ENCODE measurements around the gene KCNK17. TPM values are rescaled to one million over a fixed set of nuclear protein-coding genes. Genes with fewer than 3 reads are reported as not detected.

KCNK17 gene
- total and polyA plus RNA-seq, 2 donors (not counting 3 experiments of a cell fraction or from before 2014, with no cell fraction given): not detected

GRCh38 chr6:39276379-39276995 is 37.7 kb downstream of the KCNK17 start:
- intact Hi-C loops (cut with micrococcal nuclease): no loop called here
- H3K27ac ChIP-seq (ENCODE audit: insufficient read depth, low read depth, low read length): no peak overlapping the region
- H3K27me3 ChIP-seq (ENCODE audit: control insufficient read depth in 2 of 2, insufficient read depth in 2 of 2, low read length in 2 of 2): no peaks in the 10 kb centered on the region
- dilution Hi-C loops (cut with MboI; ENCODE audit: extremely low pct_ligation_motif_present, low sequenced_read_pairs): no loop called here
- FAIRE-seq: no peak
- no peak for DNase-seq (ENCODE audit: low read depth, low spot score)
- TF ChIP-seq FOS (IDR thresholded peaks at IDR 0.05; ENCODE audit: borderline replicate concordance, insufficient read depth, low read length): no peak
- no peak for TF ChIP-seq MAX (IDR thresholded peaks at IDR 0.05; ENCODE audit: insufficient read depth, insufficient read length)
- no peak for TF ChIP-seq POLR2AphosphoS5 (IDR thresholded peaks at IDR 0.05; ENCODE audit: insufficient read depth, low read depth, low read length)
- TF ChIP-seq POLR2A (IDR thresholded peaks at IDR 0.05; ENCODE audit: low read depth, low read length): no peak
- no peak for TF ChIP-seq EZH2 (IDR thresholded peaks at IDR 0.05; ENCODE audit: borderline replicate concordance, low read depth, low read length, severe bottlenecking)
- no peak for TF ChIP-seq MYC (IDR thresholded peaks at IDR 0.05; ENCODE audit: low read depth, low read length)
- TF ChIP-seq JUN (IDR thresholded peaks at IDR 0.05; ENCODE audit: borderline replicate concordance, insufficient read depth, insufficient read length, low read depth): no peak
- TF ChIP-seq CTCF (IDR thresholded peaks at IDR 0.05; ENCODE audit: extremely low read depth in 1 of 2, insufficient read depth in 1 of 2, low read depth in 1 of 2, low read length in 2 of 2): no peak
- no peak for TF ChIP-seq GATA2 (IDR thresholded peaks at IDR 0.05; ENCODE audit: insufficient read depth, insufficient read length, low read depth, low read length)
- CTCF ChIA-PET: no interaction called here
- H4K20me1 ChIP-seq (replicated peaks; ENCODE audit: control insufficient read depth, extremely low read depth, insufficient read depth, low read length): no peaks in the 10 kb centered on the region
- H3K79me2 ChIP-seq (ENCODE audit: control insufficient read depth, insufficient read depth, low read length): no peaks in the 10 kb centered on the region
- no peaks in the 10 kb centered on the region for H3K9me1 ChIP-seq (replicated peaks; ENCODE audit: control insufficient read depth, extremely low read depth, insufficient read depth, low read length)
- BruUV-seq (replicated peaks): no TSS peak
- no peaks in the 10 kb centered on the region for H3K9me3 ChIP-seq (replicated peaks; ENCODE audit: control insufficient read depth, insufficient read depth, low read length)
- H3K9ac ChIP-seq (replicated peaks; ENCODE audit: extremely low read depth, insufficient read depth, low read length): no peak overlapping the region
- no peaks in the 10 kb centered on the region for H3K4me1 ChIP-seq (ENCODE audit: control insufficient read depth, extremely low read depth, insufficient read depth, low read length)
- POLR2A ChIA-PET: no interaction called here
- H3K4me3 ChIP-seq (replicated peaks in 1 of 3; ENCODE audit: insufficient read depth in 1 of 3, low read depth in 1 of 3, low read length in 3 of 3): no peak overlapping the region
- H3K36me3 ChIP-seq (ENCODE audit: control insufficient read depth in 2 of 2, extremely low read depth in 1 of 2, insufficient read depth in 2 of 2, low read length in 2 of 2): no peaks in the 10 kb centered on the region
- no peak overlapping the region for H3K4me2 ChIP-seq (ENCODE audit: insufficient read depth, low read length)
- H2AFZ ChIP-seq (ENCODE audit: low read depth, low read length): no peak overlapping the region
